Esophagus squamous epithelium (tissue), 4 donors: ENCODE measurements around the gene MON1A.

Experiments used
- CTCF ChIP-seq, 6 experiments: fragments of 450-650 bp in 4 of 6; fragments of 200-600 bp in 2 of 6; sonication (generic) in 2 of 6; IDR thresholded peaks; one replicate each; pipeline ENCODE4 v1.5.1; 2016 to 2019; ENCODE audit warnings: antibody characterized with exemption in 6 of 6, mild to moderate bottlenecking in 4 of 6, moderate library complexity in 4 of 6
- POLR2A ChIP-seq, 4 donors: fragments of 450-650 bp; IDR thresholded peaks; one replicate each; pipeline ENCODE4 v1.6.1; 2017; ENCODE audit warnings: antibody characterized with exemption in 4 of 4, mild to moderate bottlenecking in 4 of 4, moderate library complexity in 3 of 4

- TF ChIP-seq CTCF (IDR thresholded peaks at IDR 0.05), result peak in 5 of 6 experiments; percentile 15 to 30 (median 24)
- peak in 2 of 4 donors; percentile 34 to 61 for TF ChIP-seq POLR2A (IDR thresholded peaks at IDR 0.05)
Measured at GRCh38 chr3:49929291-49930167, at the start of gene MON1A.
